ENCODE results near the gene DCTN4.
"Not testable (repeated sequence)": the region's sequence is repeated elsewhere in the genome, so short reads cannot be mapped to it uniquely, and the experiment has no call there.

The DCTN4 gene

GRCh38 chr5:150763023-150763769 is 4.4 kb upstream of the DCTN4 start:
- no peaks in the 10 kb centered on the region for H3K9me3 Mint-ChIP-seq
- no peak overlapping the region for H3K27ac Mint-ChIP-seq
- ATAC-seq (no peak), DNase-seq (ENCODE audit: low spot score in 2 of 2) (no peak)
- no peak overlapping the region for H3K4me3 Mint-ChIP-seq
- no peaks in the 10 kb centered on the region for H3K36me3 Mint-ChIP-seq
- peaks cover 8% of the 10 kb centered on the region for H3K4me1 Mint-ChIP-seq

GRCh38 chr5:150762211-150762610 is 3.4 kb upstream of the DCTN4 start:
- peak overlapping the region; percentile 64 for H3K27ac Mint-ChIP-seq
- ATAC-seq (no peak), DNase-seq (ENCODE audit: low spot score in 2 of 2) (no peak)
- no peaks in the 10 kb centered on the region for H3K36me3 Mint-ChIP-seq
- no peak overlapping the region for H3K4me3 Mint-ChIP-seq
- no peaks in the 10 kb centered on the region for H3K9me3 Mint-ChIP-seq
- peaks cover 11% of the 10 kb centered on the region for H3K4me1 Mint-ChIP-seq

- peaks cover 14% of the 10 kb centered on the region for H3K4me1 Mint-ChIP-seq
- H3K4me3 Mint-ChIP-seq = no peak overlapping the region
- no peak for DNase-seq (ENCODE audit: low spot score in 2 of 2)
- H3K27ac Mint-ChIP-seq = no peak overlapping the region
- H3K36me3 Mint-ChIP-seq = peaks cover 26% of the 10 kb centered on the region
- no peaks in the 10 kb centered on the region for H3K9me3 Mint-ChIP-seq
- ATAC-seq = no peak
These were observed 442 bp upstream of the DCTN4 start for GRCh38 chr5:150759334-150759583.

- no peak overlapping the region for H3K27ac Mint-ChIP-seq
- no peak for DNase-seq (ENCODE audit: low spot score in 2 of 2)
- peak; percentile 31 for ATAC-seq
- H3K9me3 Mint-ChIP-seq = no peaks in the 10 kb centered on the region
- H3K4me1 Mint-ChIP-seq = peaks cover 19% of the 10 kb centered on the region
- H3K36me3 Mint-ChIP-seq = peaks cover 37% of the 10 kb centered on the region
- no peak overlapping the region for H3K4me3 Mint-ChIP-seq
These were observed 650 bp downstream of the DCTN4 start for GRCh38 chr5:150758203-150758530.

- no peak for DNase-seq (ENCODE audit: low spot score in 2 of 2)
- Mint-ChIP-seq H3K27ac (no peak overlapping the region), H3K36me3 (peaks cover 47% of the 10 kb centered on the region), H3K4me3 (no peak overlapping the region), H3K4me1 (peaks cover 19% of the 10 kb centered on the region), H3K9me3 (no peaks in the 10 kb centered on the region)
- no peak for ATAC-seq
These were observed 1.6 kb downstream of the DCTN4 start for GRCh38 chr5:150757087-150757649.

GRCh38 chr5:150753863-150754262 is 5.0 kb downstream of the DCTN4 start:
- no peak for ATAC-seq
- no peak for DNase-seq (ENCODE audit: low spot score in 2 of 2)
- peaks cover 21% of the 10 kb centered on the region for H3K4me1 Mint-ChIP-seq
- H3K9me3 Mint-ChIP-seq = no peaks in the 10 kb centered on the region
- H3K36me3 Mint-ChIP-seq = peaks cover 80% of the 10 kb centered on the region
- no peak overlapping the region for H3K4me3 Mint-ChIP-seq
- no peak overlapping the region for H3K27ac Mint-ChIP-seq

- Mint-ChIP-seq H3K4me3 (no peak overlapping the region), H3K4me1 (peaks cover 21% of the 10 kb centered on the region), H3K27ac (no peak overlapping the region), H3K9me3 (no peaks in the 10 kb centered on the region), H3K36me3 (peaks cover 84% of the 10 kb centered on the region)
- DNase-seq (ENCODE audit: low spot score in 2 of 2) (no peak), ATAC-seq (no peak)
These were observed 5.4 kb downstream of the DCTN4 start for GRCh38 chr5:150753463-150753862.

- Mint-ChIP-seq H3K27ac (no peak overlapping the region), H3K4me1 (peaks cover 15% of the 10 kb centered on the region), H3K4me3 (no peak overlapping the region), H3K9me3 (no peaks in the 10 kb centered on the region), H3K36me3 (peaks cover 79% of the 10 kb centered on the region)
- DNase-seq (ENCODE audit: low spot score in 2 of 2) (no peak), ATAC-seq (no peak)
These were observed 7.5 kb downstream of the DCTN4 start for GRCh38 chr5:150751096-150751891.

- no peak for DNase-seq (ENCODE audit: low spot score in 2 of 2)
- Mint-ChIP-seq H3K9me3 (no peaks in the 10 kb centered on the region), H3K27ac (no peak overlapping the region), H3K36me3 (peaks cover 71% of the 10 kb centered on the region), H3K4me1 (peaks cover 18% of the 10 kb centered on the region), H3K4me3 (no peak overlapping the region)
- no peak for ATAC-seq
These were observed 8.3 kb downstream of the DCTN4 start for GRCh38 chr5:150750469-150750868.

GRCh38 chr5:150743142-150743488 is 15.7 kb downstream of the DCTN4 start:
- not testable (repeated sequence) for H3K4me3 Mint-ChIP-seq; ATAC-seq; H3K9me3 Mint-ChIP-seq; DNase-seq (ENCODE audit: low spot score in 2 of 2)
- Mint-ChIP-seq H3K27ac (peak overlapping the region; percentile 33), H3K4me1 (peaks cover 50% of the 10 kb centered on the region), H3K36me3 (peaks cover 36% of the 10 kb centered on the region)

- peak overlapping the region; percentile 33 for H3K27ac Mint-ChIP-seq
- peaks cover 40% of the 10 kb centered on the region for H3K36me3 Mint-ChIP-seq
These were observed 16.2 kb downstream of the DCTN4 start for GRCh38 chr5:150742455-150743141.

GRCh38 chr5:150740992-150741391 is 17.8 kb downstream of the DCTN4 start:
- H3K4me3 Mint-ChIP-seq = no peak overlapping the region
- peaks cover 54% of the 10 kb centered on the region for H3K36me3 Mint-ChIP-seq
- ATAC-seq (no peak), DNase-seq (ENCODE audit: low spot score in 2 of 2) (no peak)
- H3K9me3 Mint-ChIP-seq = no peaks in the 10 kb centered on the region
- H3K27ac Mint-ChIP-seq = no peak overlapping the region
- H3K4me1 Mint-ChIP-seq = peaks cover 66% of the 10 kb centered on the region

More at GRCh38 chr5:150742455-150743141, 16.2 kb downstream of the DCTN4 start:
- Mint-ChIP-seq H3K4me3 (peak overlapping the region; percentile 19), H3K4me1 (peaks cover 56% of the 10 kb centered on the region)
- ATAC-seq; H3K9me3 Mint-ChIP-seq; DNase-seq (ENCODE audit: low spot score in 2 of 2): not testable (repeated sequence)

GRCh38 chr5:150738862-150739261 is 20.0 kb downstream of the DCTN4 start:
- Mint-ChIP-seq H3K4me3 (no peak overlapping the region), H3K9me3 (no peaks in the 10 kb centered on the region), H3K4me1 (peaks cover 68% of the 10 kb centered on the region), H3K36me3 (peaks cover 71% of the 10 kb centered on the region), H3K27ac (peak overlapping the region; percentile 27)
- no peak for ATAC-seq
- DNase-seq (ENCODE audit: low spot score in 2 of 2) = no peak

- H3K4me3 Mint-ChIP-seq = no peak overlapping the region
- H3K27ac Mint-ChIP-seq = peak overlapping the region; percentile 66
- ATAC-seq (peak; percentile 71), DNase-seq (ENCODE audit: low spot score in 2 of 2) (peak in 1 of 2 donors; percentile 64)
- H3K4me1 Mint-ChIP-seq = peaks cover 49% of the 10 kb centered on the region
- H3K9me3 Mint-ChIP-seq = no peaks in the 10 kb centered on the region
- H3K36me3 Mint-ChIP-seq = peaks cover 83% of the 10 kb centered on the region
These were observed 24.0 kb downstream of the DCTN4 start for GRCh38 chr5:150734579-150735384.

Data from stimulated activated effector memory CD8-positive, alpha-beta T cell treated with anti-CD3 and anti-CD28 coated beads, Interleukin-12 subunit alpha, Interleukin-12 subunit beta, amount 100 ng/mL, for 72 hours (primary cell).